ENCODE measurements around the gene ELOVL6. TPM values are rescaled to one million over a fixed set of nuclear protein-coding genes. Genes with fewer than 3 reads are reported as not detected.

Gene ELOVL6
- total RNA-seq, 1 experiment from 2014 or later = 9.5 TPM

GRCh38 chr4:110137829-110138228 lies 60.6 kb downstream of the ELOVL6 start:
- Histone ChIP-seq H3K9me3 (no peaks in the 10 kb centered on the region), H3K4me1 (peaks cover 24% of the 10 kb centered on the region), H3K4me3 (ENCODE audit: low read depth, low read length) (no peak overlapping the region), H3K27me3 (replicated peaks; ENCODE audit: control insufficient read depth, insufficient read depth, low read length) (no peaks in the 10 kb centered on the region), H3K36me3 (ENCODE audit: control insufficient read depth, insufficient read depth, low read length) (no peaks in the 10 kb centered on the region)
- no TSS peak for BruUV-seq (replicated peaks)
- ChIA-PET POLR2A (no interaction called here), CTCF (no interaction called here)
- Mint-ChIP-seq H3K36me3 (ENCODE audit: insufficient read depth, unreplicated experiment) (no peaks in the 10 kb centered on the region), H3K4me1 (ENCODE audit: low read depth, unreplicated experiment) (peaks cover 31% of the 10 kb centered on the region), H3K4me3 (ENCODE audit: unreplicated experiment) (no peak overlapping the region), H3K9me3 (ENCODE audit: unreplicated experiment) (no peaks in the 10 kb centered on the region), H3K27ac (ENCODE audit: unreplicated experiment) (no peak overlapping the region), H3K27me3 (ENCODE audit: insufficient read depth, unreplicated experiment) (no peaks in the 10 kb centered on the region)
- TF ChIP-seq, protein P1, sequence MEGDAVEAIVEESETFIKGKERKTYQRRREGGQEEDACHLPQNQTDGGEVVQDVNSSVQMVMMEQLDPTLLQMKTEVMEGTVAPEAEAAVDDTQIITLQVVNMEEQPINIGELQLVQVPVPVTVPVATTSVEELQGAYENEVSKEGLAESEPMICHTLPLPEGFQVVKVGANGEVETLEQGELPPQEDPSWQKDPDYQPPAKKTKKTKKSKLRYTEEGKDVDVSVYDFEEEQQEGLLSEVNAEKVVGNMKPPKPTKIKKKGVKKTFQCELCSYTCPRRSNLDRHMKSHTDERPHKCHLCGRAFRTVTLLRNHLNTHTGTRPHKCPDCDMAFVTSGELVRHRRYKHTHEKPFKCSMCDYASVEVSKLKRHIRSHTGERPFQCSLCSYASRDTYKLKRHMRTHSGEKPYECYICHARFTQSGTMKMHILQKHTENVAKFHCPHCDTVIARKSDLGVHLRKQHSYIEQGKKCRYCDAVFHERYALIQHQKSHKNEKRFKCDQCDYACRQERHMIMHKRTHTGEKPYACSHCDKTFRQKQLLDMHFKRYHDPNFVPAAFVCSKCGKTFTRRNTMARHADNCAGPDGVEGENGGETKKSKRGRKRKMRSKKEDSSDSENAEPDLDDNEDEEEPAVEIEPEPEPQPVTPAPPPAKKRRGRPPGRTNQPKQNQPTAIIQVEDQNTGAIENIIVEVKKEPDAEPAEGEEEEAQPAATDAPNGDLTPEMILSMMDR (IDR thresholded peaks at IDR 0.05; ENCODE audit: insufficient read depth in 1 of 2, low read depth in 1 of 2, low read length in 1 of 2, severe bottlenecking in 1 of 2, unreplicated experiment in 1 of 2) = no peak
- intact Hi-C loops (cut with micrococcal nuclease; ENCODE audit: unreplicated experiment) = loop anchor here (5.0 kb wide), 1 partner anchor 59 kb away; the partner anchor contains the start of gene ELOVL6
- DNase-seq = no peak

DNA sequence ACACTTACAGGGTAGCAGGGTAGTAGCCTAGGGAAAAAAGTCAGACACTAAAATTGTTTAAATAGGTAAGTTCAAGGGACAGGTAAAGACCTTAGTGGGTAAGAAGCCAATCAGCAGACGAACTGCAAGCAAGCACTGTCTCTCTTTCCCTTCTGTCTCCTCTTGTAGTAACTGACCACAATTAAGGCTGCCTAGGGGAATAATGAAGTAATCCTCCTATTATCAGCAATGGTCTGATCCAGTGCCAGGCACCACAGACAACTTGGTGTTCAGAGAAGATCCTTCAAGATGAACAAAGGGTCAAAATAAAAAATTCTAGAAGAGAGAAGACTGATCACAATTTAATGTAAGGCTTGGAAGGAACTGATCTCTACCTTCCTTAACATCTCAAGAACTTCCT lies 62.9 kb downstream of the ELOVL6 start:
- no TSS peak for BruUV-seq (replicated peaks)
- no peaks in the 10 kb centered on the region for H3K27me3 Mint-ChIP-seq (ENCODE audit: insufficient read depth, unreplicated experiment)
- H3K27ac Mint-ChIP-seq (ENCODE audit: unreplicated experiment) = peak overlapping the region; percentile 17
- H3K4me1 Mint-ChIP-seq (ENCODE audit: low read depth, unreplicated experiment) = peaks cover 42% of the 10 kb centered on the region
- H3K36me3 Mint-ChIP-seq (ENCODE audit: insufficient read depth, unreplicated experiment) = no peaks in the 10 kb centered on the region
- intact Hi-C loops (cut with micrococcal nuclease; ENCODE audit: unreplicated experiment) = loop anchor here (5.0 kb wide), 1 partner anchor 62 kb away; the partner anchor contains the start of gene ELOVL6
- Histone ChIP-seq H3K9me3 (no peaks in the 10 kb centered on the region), H3K4me3 (ENCODE audit: low read depth, low read length) (no peak overlapping the region), H3K36me3 (ENCODE audit: control insufficient read depth, insufficient read depth, low read length) (no peaks in the 10 kb centered on the region), H3K4me1 (peaks cover 29% of the 10 kb centered on the region), H3K27me3 (replicated peaks; ENCODE audit: control insufficient read depth, insufficient read depth, low read length) (no peaks in the 10 kb centered on the region)
- TF ChIP-seq, protein P1 (IDR thresholded peaks at IDR 0.05; ENCODE audit: insufficient read depth in 1 of 2, low read depth in 1 of 2, low read length in 1 of 2, severe bottlenecking in 1 of 2, unreplicated experiment in 1 of 2) = no peak
- no peak overlapping the region for H3K4me3 Mint-ChIP-seq (ENCODE audit: unreplicated experiment)
- CTCF ChIA-PET = no interaction called here
- H3K9me3 Mint-ChIP-seq (ENCODE audit: unreplicated experiment) = no peaks in the 10 kb centered on the region
- POLR2A ChIA-PET = no interaction called here
- DNase-seq = no peak

DNA sequence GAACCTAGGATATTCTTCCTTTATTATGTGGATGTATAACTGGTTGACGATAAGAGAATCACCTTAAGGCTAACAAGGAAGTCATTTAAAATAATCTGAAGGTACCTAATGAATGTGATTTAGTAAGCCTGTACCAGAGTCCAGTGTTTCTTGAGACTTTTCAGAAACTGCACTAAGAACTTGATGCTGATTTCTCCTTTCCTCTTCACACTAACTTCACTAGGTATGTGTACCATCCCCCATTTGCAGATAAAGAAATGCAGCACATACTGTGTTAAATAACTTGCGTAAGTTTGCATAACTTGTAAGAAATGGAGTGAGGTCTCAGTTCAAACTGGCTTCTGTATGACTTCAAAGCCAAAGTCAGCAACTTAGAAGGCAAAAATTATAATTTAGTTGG lies 63.3 kb downstream of the ELOVL6 start:
- Mint-ChIP-seq H3K36me3 (ENCODE audit: insufficient read depth, unreplicated experiment) (no peaks in the 10 kb centered on the region), H3K4me1 (ENCODE audit: low read depth, unreplicated experiment) (peaks cover 42% of the 10 kb centered on the region), H3K9me3 (ENCODE audit: unreplicated experiment) (no peaks in the 10 kb centered on the region), H3K27ac (ENCODE audit: unreplicated experiment) (peak overlapping the region; percentile 17), H3K4me3 (ENCODE audit: unreplicated experiment) (no peak overlapping the region), H3K27me3 (ENCODE audit: insufficient read depth, unreplicated experiment) (no peaks in the 10 kb centered on the region)
- no TSS peak for BruUV-seq (replicated peaks)
- Histone ChIP-seq H3K36me3 (ENCODE audit: control insufficient read depth, insufficient read depth, low read length) (no peaks in the 10 kb centered on the region), H3K9me3 (no peaks in the 10 kb centered on the region), H3K4me3 (ENCODE audit: low read depth, low read length) (no peak overlapping the region), H3K27me3 (replicated peaks; ENCODE audit: control insufficient read depth, insufficient read depth, low read length) (no peaks in the 10 kb centered on the region), H3K4me1 (peaks cover 29% of the 10 kb centered on the region)
- TF ChIP-seq, protein P1 (IDR thresholded peaks at IDR 0.05; ENCODE audit: insufficient read depth in 1 of 2, low read depth in 1 of 2, low read length in 1 of 2, severe bottlenecking in 1 of 2, unreplicated experiment in 1 of 2) = no peak
- ChIA-PET POLR2A (no interaction called here), CTCF (no interaction called here)
- intact Hi-C loops (cut with micrococcal nuclease; ENCODE audit: unreplicated experiment) = loop anchor here (5.0 kb wide), 1 partner anchor 62 kb away; the partner anchor contains the start of gene ELOVL6
- DNase-seq = no peak

Data from Caco-2 (cell line).